H4 (cell line): Measurements from ENCODE around the gene ENO2. TPM values are rescaled to one million over a fixed set of nuclear protein-coding genes. Genes with fewer than 3 reads are reported as not detected.
"Not testable (repeated sequence)": the region's sequence is repeated elsewhere in the genome, so short reads cannot be mapped to it uniquely, and the experiment has no call there.

Experiments used
- DNase-seq: peaks from one replicate; pipeline ENCODE4 v3.0.0-alpha.2; 2015; ENCODE audit warnings: low spot score
- total RNA-seq: library from RNA; depleted of rRNA; stranded (reverse); fragments of >200 nt; shearing (Covaris generic); gene quantifications from 2 replicates; pipeline ENCODE4 v1.2.3, GENCODE V29; 2014; rRNA removed

The ENO2 gene
- 10.6 and 11.2 TPM in 2 replicates for total RNA-seq

GRCh38 chr12:6914246-6914946 lies at the start of gene ENO2:
ENO2 (plus strand) TSS chr12:6914580; CDS start chr12:6915833, 1,253 bp downstream.
- peak; percentile 58 for DNase-seq

GRCh38 chr12:6865307-6865706 lies 49.1 kb upstream of the ENO2 start:
- DNase-seq: not testable (repeated sequence)

- DNase-seq: no peak
Measured at GRCh38 chr12:6866163-6866919, 48.0 kb upstream of the ENO2 start.

GRCh38 chr12:6866920-6867412 lies 47.4 kb upstream of the ENO2 start:
- no peak for DNase-seq

- peak; percentile 66 for DNase-seq
Measured at GRCh38 chr12:6867413-6868210, 46.8 kb upstream of the ENO2 start, which contains the start of gene TPI1. TPI1 (plus strand) TSS chr12:6867531; CDS start chr12:6867567, 36 bp downstream.

- no peak for DNase-seq
Measured at GRCh38 chr12:6868211-6869048, 46.0 kb upstream of the ENO2 start.

- DNase-seq: peak; percentile 73
Measured at GRCh38 chr12:6869049-6870021, 45.0 kb upstream of the ENO2 start.

GRCh38 chr12:6870304-6870703 lies 44.1 kb upstream of the ENO2 start:
- DNase-seq: not testable (repeated sequence)

GRCh38 chr12:6871052-6871957 lies 43.1 kb upstream of the ENO2 start:
- peak; percentile 69 for DNase-seq

GRCh38 chr12:6872073-6873048 lies 42.0 kb upstream of the ENO2 start:
- DNase-seq: peak; percentile 84

- peak; percentile 92 for DNase-seq
Measured at GRCh38 chr12:6873094-6874014, 41.0 kb upstream of the ENO2 start, which contains the start of gene SPSB2. SPSB2 (minus strand) TSS chr12:6873303; CDS start chr12:6872901, 402 bp downstream.

GRCh38 chr12:6874015-6874368 lies 40.4 kb upstream of the ENO2 start:
- not testable (repeated sequence) for DNase-seq

- not testable (repeated sequence) for DNase-seq
Measured at GRCh38 chr12:6879824-6880223, 34.6 kb upstream of the ENO2 start.

- no peak for DNase-seq
Measured at GRCh38 chr12:6883252-6883651, 31.1 kb upstream of the ENO2 start.

GRCh38 chr12:6883683-6884082 lies 30.7 kb upstream of the ENO2 start:
- no peak for DNase-seq

GRCh38 chr12:6884539-6884938 lies 29.8 kb upstream of the ENO2 start:
- no peak for DNase-seq
